ENCODE data around the gene EFL1. TPM values are rescaled to one million over a fixed set of nuclear protein-coding genes. Genes with fewer than 3 reads are reported as not detected.

The EFL1 gene
- total and polyA plus RNA-seq, 9 of the 15 experiments (the other 6 are each of a cell fraction or from before 2014, with no cell fraction given), result 4.8 to 32.5 (median 16.9) TPM

DNA sequence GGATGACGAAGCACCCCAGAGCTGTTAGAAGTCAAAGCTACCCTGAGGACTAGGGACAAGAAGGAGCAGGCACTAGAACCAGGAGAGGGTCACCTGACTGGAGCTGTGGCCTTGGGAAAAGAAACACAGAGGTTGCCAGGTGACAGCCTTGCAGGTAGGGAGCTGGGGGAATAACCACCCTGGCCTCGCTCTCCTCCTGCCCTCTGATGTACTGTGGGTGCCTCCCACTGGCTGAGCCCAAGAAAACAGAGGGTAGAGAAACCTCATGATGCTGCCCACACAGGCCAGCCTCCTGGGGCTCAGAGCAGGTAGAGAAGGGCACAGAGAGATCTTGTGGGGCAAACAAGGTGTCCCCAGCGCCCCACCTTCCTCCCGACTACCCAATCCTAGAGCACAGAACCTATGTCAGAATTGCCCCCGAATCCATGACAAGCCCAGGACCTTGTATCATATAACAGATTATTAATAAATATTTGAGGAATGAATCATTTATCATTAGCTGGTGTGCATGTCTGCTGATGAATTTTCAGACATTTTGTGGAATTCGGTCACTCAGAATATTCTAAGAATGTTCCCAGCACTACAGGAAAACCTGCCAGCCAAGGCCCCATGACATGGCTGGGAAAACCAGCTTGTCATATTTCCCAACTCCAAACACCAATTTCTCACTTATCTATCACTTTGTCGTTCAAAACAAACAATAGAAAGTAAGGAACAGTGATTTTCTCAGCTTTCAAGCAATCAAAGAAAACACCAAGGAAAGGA, 156.9 kb downstream of the EFL1 start (continued):
- peak; percentile 27; the same call in 1 of the 2 replicates for TF ChIP-seq REST (IDR thresholded peaks at IDR 0.05; ENCODE audit: borderline replicate concordance)
- TF ChIP-seq REST (CRISPR knock-in tag; IDR thresholded peaks at IDR 0.05; ENCODE audit: low read depth), result no peak
- no peak for TF ChIP-seq MXD1 (CRISPR knock-in tag; IDR thresholded peaks at IDR 0.05; ENCODE audit: borderline replicate concordance, poor library complexity, severe bottlenecking)
- peak in 1 of 3 experiments; percentile 30; a peak in 1 of 6 replicates for TF ChIP-seq CTCF (IDR thresholded peaks at IDR 0.05 in 2 of 3, conservative IDR thresholded peaks at IDR 0.05 in 1 of 3; ENCODE audit: insufficient read depth in 2 of 3, low read depth in 1 of 3, low read length in 3 of 3)
- no peak for TF ChIP-seq TBL1XR1 (IDR thresholded peaks at IDR 0.05; ENCODE audit: low read length in 2 of 2)

Measured in K562 (cell line).